ENCODE data around the gene HMSD.

DNA sequence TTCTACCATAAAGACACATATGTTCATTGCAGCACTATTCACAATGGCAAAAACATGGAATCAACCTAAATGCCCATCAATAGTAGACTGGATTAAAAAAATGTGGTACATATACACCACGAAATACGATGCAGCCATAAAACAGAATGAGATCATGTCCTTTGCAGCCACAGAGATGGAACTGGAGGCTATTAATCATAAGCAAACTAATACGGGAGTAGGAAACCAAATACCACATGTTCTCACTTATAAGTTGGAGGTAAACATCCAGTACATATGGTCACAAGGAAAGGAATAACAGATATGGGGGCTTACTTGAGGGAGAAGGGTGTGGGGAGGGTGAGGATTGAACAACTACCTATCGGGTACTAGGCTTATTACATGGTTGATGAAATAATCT lies 7.7 kb downstream of the HMSD start:
- TF ChIP-seq, protein P1, sequence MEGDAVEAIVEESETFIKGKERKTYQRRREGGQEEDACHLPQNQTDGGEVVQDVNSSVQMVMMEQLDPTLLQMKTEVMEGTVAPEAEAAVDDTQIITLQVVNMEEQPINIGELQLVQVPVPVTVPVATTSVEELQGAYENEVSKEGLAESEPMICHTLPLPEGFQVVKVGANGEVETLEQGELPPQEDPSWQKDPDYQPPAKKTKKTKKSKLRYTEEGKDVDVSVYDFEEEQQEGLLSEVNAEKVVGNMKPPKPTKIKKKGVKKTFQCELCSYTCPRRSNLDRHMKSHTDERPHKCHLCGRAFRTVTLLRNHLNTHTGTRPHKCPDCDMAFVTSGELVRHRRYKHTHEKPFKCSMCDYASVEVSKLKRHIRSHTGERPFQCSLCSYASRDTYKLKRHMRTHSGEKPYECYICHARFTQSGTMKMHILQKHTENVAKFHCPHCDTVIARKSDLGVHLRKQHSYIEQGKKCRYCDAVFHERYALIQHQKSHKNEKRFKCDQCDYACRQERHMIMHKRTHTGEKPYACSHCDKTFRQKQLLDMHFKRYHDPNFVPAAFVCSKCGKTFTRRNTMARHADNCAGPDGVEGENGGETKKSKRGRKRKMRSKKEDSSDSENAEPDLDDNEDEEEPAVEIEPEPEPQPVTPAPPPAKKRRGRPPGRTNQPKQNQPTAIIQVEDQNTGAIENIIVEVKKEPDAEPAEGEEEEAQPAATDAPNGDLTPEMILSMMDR (IDR thresholded peaks at IDR 0.05): no peak
- TF ChIP-seq POLR2A (IDR thresholded peaks at IDR 0.05): no peak
